ENCODE data around the gene FANCB. TPM values are rescaled to one million over a fixed set of nuclear protein-coding genes. Genes with fewer than 3 reads are reported as not detected.

The FANCB gene
- total RNA-seq, 1 donor from 2014 or later, result 0.74 TPM

DNA sequence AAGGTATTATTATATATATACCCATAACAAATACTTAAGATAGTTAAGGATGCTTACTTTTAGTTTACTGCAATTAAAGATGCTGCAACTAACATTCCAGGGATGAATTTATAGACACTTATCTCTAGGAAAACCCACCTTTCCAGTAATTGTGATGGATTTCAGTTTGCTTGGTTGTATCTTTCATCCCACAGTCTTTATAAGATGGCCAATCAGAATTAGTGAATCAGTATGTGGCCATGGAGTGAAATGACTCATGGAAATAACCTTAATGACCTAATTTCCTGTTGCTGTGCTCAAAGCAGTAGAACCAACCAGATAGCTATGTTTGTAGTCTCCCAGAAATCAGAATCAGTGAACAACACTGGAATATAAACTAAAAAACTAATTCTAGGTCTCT is 26.7 kb upstream of the FANCB start:
- no peaks in the 10 kb centered on the region for H3K4me1 ChIP-seq
- TF ChIP-seq POLR2AphosphoS5 (IDR thresholded peaks at IDR 0.05; ENCODE audit: insufficient read depth in 1 of 2, low read depth in 1 of 2) (no peak), POLR2A (IDR thresholded peaks at IDR 0.05) (no peak), CTCF (IDR thresholded peaks at IDR 0.05) (no peak)
- no peak overlapping the region for H3K27ac ChIP-seq
- H3K27me3 ChIP-seq, result no peaks in the 10 kb centered on the region
- intact Hi-C loops (cut with DNase I), result no loop called here
- H3K4me3 ChIP-seq, result no peak overlapping the region
- DNase-seq (ENCODE audit: extremely low spot score in 2 of 2), result no peak
- no peaks in the 10 kb centered on the region for H3K9me3 ChIP-seq
- H3K36me3 ChIP-seq, result no peaks in the 10 kb centered on the region

DNA sequence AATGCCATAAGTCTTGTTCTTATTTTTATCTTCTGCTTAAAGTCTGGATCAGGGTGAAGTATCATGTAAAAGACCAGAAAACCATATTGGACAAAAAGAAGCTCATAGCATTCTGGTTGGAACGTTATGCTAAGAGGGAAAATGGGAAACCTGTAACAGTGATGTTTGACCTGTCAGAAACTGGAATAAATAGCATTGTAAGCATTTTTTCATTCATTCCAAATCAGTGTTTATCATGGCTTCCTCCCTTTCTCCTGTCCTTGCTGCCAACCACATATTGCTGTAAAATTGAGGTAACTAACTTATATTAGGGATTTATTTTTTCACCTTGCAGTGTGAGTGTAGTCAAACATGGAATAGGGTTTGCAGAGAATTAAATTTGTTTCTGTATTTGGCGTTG is 24.2 kb upstream of the FANCB start:
- Histone ChIP-seq H3K4me3 (no peak overlapping the region), H3K27ac (no peak overlapping the region), H3K36me3 (no peaks in the 10 kb centered on the region), H3K27me3 (no peaks in the 10 kb centered on the region), H3K4me1 (no peaks in the 10 kb centered on the region), H3K9me3 (no peaks in the 10 kb centered on the region)
- intact Hi-C loops (cut with DNase I), result no loop called here
- DNase-seq (ENCODE audit: extremely low spot score in 2 of 2), result no peak
- TF ChIP-seq POLR2A (IDR thresholded peaks at IDR 0.05) (no peak), CTCF (IDR thresholded peaks at IDR 0.05) (no peak), POLR2AphosphoS5 (IDR thresholded peaks at IDR 0.05; ENCODE audit: insufficient read depth in 1 of 2, low read depth in 1 of 2) (no peak)

GRCh38 chrX:14896273-14896672 is 23.4 kb upstream of the FANCB start:
- Histone ChIP-seq H3K4me1 (no peaks in the 10 kb centered on the region), H3K27me3 (no peaks in the 10 kb centered on the region), H3K36me3 (no peaks in the 10 kb centered on the region), H3K27ac (no peak overlapping the region), H3K4me3 (no peak overlapping the region), H3K9me3 (no peaks in the 10 kb centered on the region)
- TF ChIP-seq CTCF (IDR thresholded peaks at IDR 0.05) (no peak), POLR2A (IDR thresholded peaks at IDR 0.05) (no peak), POLR2AphosphoS5 (IDR thresholded peaks at IDR 0.05; ENCODE audit: insufficient read depth in 1 of 2, low read depth in 1 of 2) (no peak)
- intact Hi-C loops (cut with DNase I), result no loop called here
- DNase-seq (ENCODE audit: extremely low spot score in 2 of 2), result no peak

DNA sequence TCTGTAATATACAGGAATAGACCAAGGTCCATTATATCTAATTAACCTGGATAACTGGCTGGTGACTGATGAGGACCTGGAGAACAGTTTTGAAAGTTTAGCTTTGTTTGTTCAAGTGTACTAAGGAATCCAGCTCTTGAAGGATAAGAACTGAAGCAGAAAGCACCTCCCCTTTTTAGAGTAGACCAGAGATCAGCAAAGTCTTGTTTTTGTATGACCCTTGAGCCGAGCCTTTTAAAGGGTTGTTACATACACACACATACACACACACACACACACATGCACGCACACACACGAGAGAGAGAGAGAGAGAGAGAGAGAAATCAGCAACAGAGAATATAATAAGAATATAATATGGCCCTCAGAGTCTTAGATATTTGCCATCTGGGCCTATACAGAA is 13.4 kb upstream of the FANCB start:
- Histone ChIP-seq H3K9me3 (no peaks in the 10 kb centered on the region), H3K36me3 (no peaks in the 10 kb centered on the region), H3K27ac (no peak overlapping the region), H3K27me3 (no peaks in the 10 kb centered on the region), H3K4me3 (no peak overlapping the region), H3K4me1 (no peaks in the 10 kb centered on the region)
- no peak for DNase-seq (ENCODE audit: extremely low spot score in 2 of 2)
- intact Hi-C loops (cut with DNase I), result no loop called here
- TF ChIP-seq CTCF (IDR thresholded peaks at IDR 0.05), result no peak
- TF ChIP-seq POLR2AphosphoS5 (IDR thresholded peaks at IDR 0.05; ENCODE audit: insufficient read depth in 1 of 2, low read depth in 1 of 2), result no peak

DNA sequence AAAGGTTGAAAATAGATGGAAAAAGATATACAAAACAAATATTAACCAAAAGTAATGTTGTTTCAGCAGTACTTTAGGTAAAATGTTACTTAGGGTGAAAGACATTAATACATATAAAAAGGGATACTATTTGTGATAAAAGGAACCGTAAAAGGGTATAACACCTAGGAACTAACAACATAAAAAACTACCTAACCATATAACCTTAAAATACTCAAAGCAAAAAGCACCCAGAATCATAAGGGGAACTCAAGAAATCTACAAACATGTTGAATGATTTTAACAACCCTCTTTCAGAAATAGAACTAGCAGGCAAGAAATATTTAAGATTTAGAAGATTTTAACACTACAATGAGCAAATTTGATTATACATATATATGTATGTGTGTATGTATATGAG is 11.8 kb upstream of the FANCB start:
- H3K9me3 ChIP-seq, result no peaks in the 10 kb centered on the region
- TF ChIP-seq POLR2AphosphoS5 (IDR thresholded peaks at IDR 0.05; ENCODE audit: insufficient read depth in 1 of 2, low read depth in 1 of 2), result no peak
- no peak for TF ChIP-seq POLR2A (IDR thresholded peaks at IDR 0.05)
- no peak for TF ChIP-seq CTCF (IDR thresholded peaks at IDR 0.05)
- intact Hi-C loops (cut with DNase I), result loop anchor here (5.0 kb wide), 1 partner anchor 132 kb away; no protein-coding TSS in a partner anchor
- DNase-seq (ENCODE audit: extremely low spot score in 2 of 2), result no peak
- no peaks in the 10 kb centered on the region for H3K36me3 ChIP-seq
- no peaks in the 10 kb centered on the region for H3K27me3 ChIP-seq
- no peaks in the 10 kb centered on the region for H3K4me1 ChIP-seq
- no peak overlapping the region for H3K4me3 ChIP-seq
- no peak overlapping the region for H3K27ac ChIP-seq

Data from vagina (tissue), 2 donors.